CD4-positive, alpha-beta memory T cell (primary cell): ENCODE measurements around the gene GPC6. TPM values are rescaled to one million over a fixed set of nuclear protein-coding genes. Genes with fewer than 3 reads are reported as not detected.

Source experiments
- CTCF ChIA-PET: fragments of 350-600 bp; sonication (Branson Sonifier 250); formaldehyde crosslinking; loops from one replicate; lab custom pipeline; 2021; ENCODE audit warnings: inconsistent platforms; ENCODE audit not compliant: partially characterized antibody; lab: Charles Lee
- POLR2A ChIA-PET: fragments of 350-600 bp; sonication (Branson Sonifier 250); formaldehyde crosslinking; loops from one replicate; lab custom pipeline; 2021; ENCODE audit not compliant: partially characterized antibody; lab: Charles Lee
- DNase-seq, 5 donors: peaks; one replicate each; pipeline versions ENCODE4 v3.0.0 to v3.0.0-alpha.2; 2020 to 2022; ENCODE audit warnings: mixed read lengths in 1 of 5
- H3K27ac ChIP-seq: one replicate; pipeline ENCODE4 v1.7.0; 2013; ENCODE audit warnings: low read depth, low read length
- H3K27me3 ChIP-seq: 2 replicates; pipeline ENCODE4 v1.7.0; 2013; ENCODE audit warnings: mild to moderate bottlenecking, low read length, moderate library complexity; ENCODE audit not compliant: insufficient read depth
- H3K36me3 ChIP-seq: 2 replicates; pipeline ENCODE4 v1.7.0; 2013; ENCODE audit warnings: mild to moderate bottlenecking, low read length, moderate library complexity; ENCODE audit not compliant: insufficient read depth
- H3K4me1 ChIP-seq: 2 replicates; pipeline ENCODE4 v1.7.0; 2013; ENCODE audit warnings: mild to moderate bottlenecking, low read length, moderate library complexity; ENCODE audit not compliant: insufficient read depth
- H3K4me3 ChIP-seq, 2 donors: one replicate each; pipeline ENCODE4 v1.7.0; 2013; ENCODE audit warnings: low read length in 2 of 2, mild to moderate bottlenecking in 1 of 2
- H3K9me3 ChIP-seq, 2 donors: one replicate each; pipeline ENCODE4 v1.7.0; 2013; ENCODE audit warnings: low read length in 2 of 2, control low read depth in 1 of 2; ENCODE audit not compliant: control insufficient read depth in 1 of 2
- H3K27ac Mint-ChIP-seq, 7 donors: one replicate each; pipeline ENCODE4 v1.8.0; 2020 to 2021; ENCODE audit warnings: mixed read lengths in 7 of 7, mild to moderate bottlenecking in 6 of 7, inconsistent platforms in 3 of 7, moderate library complexity in 3 of 7
- H3K27me3 Mint-ChIP-seq, 2 donors: one replicate each; pipeline ENCODE4 v1.8.0; 2020 to 2021; ENCODE audit warnings: mixed read lengths in 2 of 2
- H3K36me3 Mint-ChIP-seq, 2 donors: one replicate each; pipeline ENCODE4 v1.8.0; 2020 to 2021; ENCODE audit warnings: mixed read lengths in 2 of 2, inconsistent platforms in 1 of 2, mild to moderate bottlenecking in 1 of 2
- H3K4me1 Mint-ChIP-seq, 4 donors: one replicate each; pipeline ENCODE4 v1.8.0; 2020 to 2021; ENCODE audit warnings: mixed read lengths in 4 of 4, mild to moderate bottlenecking in 1 of 4
- H3K4me3 Mint-ChIP-seq, 8 donors: one replicate each; pipeline ENCODE4 v1.8.0; 2020 to 2021; ENCODE audit warnings: mixed read lengths in 8 of 8, mild to moderate bottlenecking in 7 of 8, moderate library complexity in 6 of 8, inconsistent platforms in 3 of 8
- H3K9me3 Mint-ChIP-seq, 8 donors: one replicate each; pipeline ENCODE4 v1.8.0; 2020 to 2021; ENCODE audit warnings: mixed read lengths in 8 of 8, mild to moderate bottlenecking in 5 of 8, inconsistent platforms in 3 of 8, moderate library complexity in 1 of 8
- intact Hi-C: fragments of 100-400 bp; cut with micrococcal nuclease; formaldehyde crosslinking; loops from one replicate; pipeline ENCODE4 v1.15.1; 2023
- polyA plus RNA-seq, 2 donors: library from polyadenylated mRNA; unstranded; fragments of 300-500 nt; fragmentation: Illumina TruSeq; gene quantifications; one replicate each; pipeline ENCODE4 v1.2.3, GENCODE V29; 2021
- total RNA-seq, 2 experiments: library from RNA; stranded (reverse); gene quantifications; one replicate each; pipeline ENCODE4 v1.2.3, GENCODE V29; 2021

The GPC6 gene
- total and polyA plus RNA-seq, 4 experiments from 2014 or later: not detected

DNA sequence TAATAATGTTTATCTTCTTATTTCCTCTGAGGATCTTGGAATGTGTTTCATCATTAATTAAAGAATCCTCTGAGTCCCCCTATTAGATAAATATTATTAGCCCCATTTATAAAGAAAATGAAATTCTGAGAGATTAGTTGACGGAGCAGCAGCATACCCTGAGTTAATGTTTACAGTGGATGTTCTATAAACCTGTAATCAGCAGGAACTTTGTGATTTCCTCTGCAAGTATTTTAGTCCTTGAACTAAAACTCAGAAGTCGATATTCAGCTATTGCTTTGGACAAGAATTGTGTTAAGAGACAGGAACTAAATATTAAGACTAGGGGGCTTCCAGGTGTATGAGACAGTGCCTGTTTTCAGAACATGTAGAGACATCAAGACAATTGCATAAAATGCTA lies 1009.5 kb downstream of the GPC6 start:
- peaks cover 0 to 2% (median 0%) of the 10 kb centered on the region in 8 donors for H3K9me3 Mint-ChIP-seq
- intact Hi-C loops: no loop called here
- H3K36me3 ChIP-seq: no peaks in the 10 kb centered on the region
- H3K27ac ChIP-seq: no peak overlapping the region
- peak overlapping the region in 1 of 7 donors; percentile 26 for H3K27ac Mint-ChIP-seq
- peaks cover 19 to 40% (median 32%) of the 10 kb centered on the region in 4 donors for H3K4me1 Mint-ChIP-seq
- peaks cover 23% of the 10 kb centered on the region for H3K4me1 ChIP-seq
- no peak for DNase-seq
- POLR2A ChIA-PET: no interaction called here
- no peak overlapping the region for H3K4me3 ChIP-seq
- H3K4me3 Mint-ChIP-seq: peak overlapping the region in 2 of 8 donors; percentile 17 to 44
- no peaks in the 10 kb centered on the region for H3K27me3 ChIP-seq
- H3K27me3 Mint-ChIP-seq: no peaks in the 10 kb centered on the region
- no peaks in the 10 kb centered on the region for H3K36me3 Mint-ChIP-seq
- CTCF ChIA-PET: no interaction called here
- no peaks in the 10 kb centered on the region for H3K9me3 ChIP-seq

DNA sequence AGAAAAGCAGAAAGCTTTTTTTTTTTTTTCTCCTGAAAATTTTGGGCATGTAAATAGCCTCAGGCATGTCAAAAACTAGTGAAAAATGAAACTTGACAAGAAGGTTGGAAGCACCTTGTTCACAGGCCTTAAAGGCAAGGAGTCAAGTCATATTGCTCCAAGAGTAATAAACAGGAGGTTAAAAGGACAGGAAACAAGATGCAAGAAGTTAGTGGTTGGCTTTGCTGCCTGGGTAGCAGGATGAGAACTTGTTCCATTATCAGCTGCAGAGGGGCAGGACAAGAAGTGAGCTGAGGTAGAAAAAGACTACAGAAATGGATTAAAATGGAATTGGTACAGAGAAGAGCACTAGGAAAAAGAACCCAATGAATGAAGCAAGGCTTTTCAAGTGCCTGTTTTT lies 1010.3 kb downstream of the GPC6 start:
- POLR2A ChIA-PET: no interaction called here

DNA sequence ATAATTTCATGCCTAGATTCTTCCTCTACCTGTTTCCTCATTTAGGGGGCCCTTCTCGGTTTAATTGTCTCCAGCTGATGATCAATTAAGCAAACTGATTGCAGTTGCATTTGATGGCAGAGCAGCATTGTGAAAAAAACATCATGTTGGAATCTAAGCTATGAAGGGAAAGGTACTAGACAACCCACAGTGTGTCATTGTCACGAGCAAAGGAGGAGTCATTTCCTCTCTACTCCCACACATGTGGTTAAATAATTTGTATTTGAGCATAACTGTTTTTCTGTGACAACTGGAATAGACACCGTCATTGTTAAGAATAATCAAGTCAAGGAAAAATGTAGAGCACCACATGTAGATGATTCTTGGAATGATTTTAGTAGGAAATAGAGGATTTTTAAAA lies 1012.5 kb downstream of the GPC6 start:
- peak overlapping the region in 2 of 8 donors; percentile 5 to 45 for H3K4me3 Mint-ChIP-seq
- intact Hi-C loops: no loop called here
- no peak overlapping the region for H3K27ac Mint-ChIP-seq
- H3K36me3 Mint-ChIP-seq: no peaks in the 10 kb centered on the region
- no peaks in the 10 kb centered on the region for H3K9me3 ChIP-seq
- no peak overlapping the region for H3K27ac ChIP-seq
- no peaks in the 10 kb centered on the region for H3K36me3 ChIP-seq
- H3K4me1 ChIP-seq: peaks cover 23% of the 10 kb centered on the region
- peak in 4 of 5 donors; percentile 7 to 18 (median 8) for DNase-seq
- H3K27me3 Mint-ChIP-seq: no peaks in the 10 kb centered on the region
- peaks cover 0 to 2% (median 0%) of the 10 kb centered on the region in 8 donors for H3K9me3 Mint-ChIP-seq
- no peaks in the 10 kb centered on the region for H3K27me3 ChIP-seq
- POLR2A ChIA-PET: interaction anchor here (1.2 kb wide), 1 partner anchor 85 kb away, joined by 3 read pairs; no protein-coding TSS in a partner anchor
- peaks cover 19 to 40% (median 32%) of the 10 kb centered on the region in 4 donors for H3K4me1 Mint-ChIP-seq
- CTCF ChIA-PET: interaction anchor here (1.3 to 2.0 kb wide), 2 partner anchors 15 to 106 kb away, joined by 3 to 5 read pairs; no protein-coding TSS in a partner anchor
- no peak overlapping the region for H3K4me3 ChIP-seq

More for the DNA sequence above, 1010.3 kb downstream of the GPC6 start:
- H3K27ac Mint-ChIP-seq: peak overlapping the region in 1 of 7 donors; percentile 6
- no peaks in the 10 kb centered on the region for H3K9me3 ChIP-seq
- H3K4me3 Mint-ChIP-seq: peak overlapping the region in 2 of 8 donors; percentile 49 to 51
- H3K4me3 ChIP-seq: no peak overlapping the region
- H3K4me1 Mint-ChIP-seq: peaks cover 19 to 40% (median 32%) of the 10 kb centered on the region in 4 donors
- intact Hi-C loops: no loop called here
- peaks cover 23% of the 10 kb centered on the region for H3K4me1 ChIP-seq
- H3K27ac ChIP-seq: no peak overlapping the region
- peaks cover 0 to 2% (median 0%) of the 10 kb centered on the region in 8 donors for H3K9me3 Mint-ChIP-seq
- no peaks in the 10 kb centered on the region for H3K27me3 ChIP-seq
- H3K27me3 Mint-ChIP-seq: no peaks in the 10 kb centered on the region
- H3K36me3 Mint-ChIP-seq: no peaks in the 10 kb centered on the region
- DNase-seq: peak in 1 of 5 donors; percentile 1
- CTCF ChIA-PET: no interaction called here
- H3K36me3 ChIP-seq: no peaks in the 10 kb centered on the region

DNA sequence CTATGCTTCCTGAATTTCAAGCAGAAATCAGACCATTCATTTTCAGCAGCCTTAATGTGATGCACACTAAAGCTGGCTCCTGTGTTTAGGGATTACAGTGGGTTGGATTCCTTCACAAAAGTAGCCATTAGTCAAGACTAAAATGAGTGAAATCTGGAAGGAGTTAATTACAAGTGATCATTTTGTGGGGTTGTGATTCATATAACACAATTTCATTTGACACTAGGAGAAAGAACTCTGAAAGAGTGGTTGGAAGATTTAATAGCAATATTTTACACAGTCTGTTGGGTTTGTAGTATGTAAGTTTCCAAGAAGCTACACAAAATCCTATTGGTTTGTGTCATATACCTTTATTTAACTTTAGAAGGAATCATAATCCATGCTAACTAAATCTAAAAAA lies 1015.9 kb downstream of the GPC6 start:
- Histone ChIP-seq H3K9me3 (no peaks in the 10 kb centered on the region), H3K27ac (no peak overlapping the region), H3K4me1 (peaks cover 12% of the 10 kb centered on the region), H3K27me3 (no peaks in the 10 kb centered on the region), H3K4me3 (no peak overlapping the region), H3K36me3 (no peaks in the 10 kb centered on the region)
- Mint-ChIP-seq H3K36me3 (no peaks in the 10 kb centered on the region), H3K9me3 (peaks cover 0 to 12% (median 4%) of the 10 kb centered on the region in 8 donors), H3K27ac (no peak overlapping the region), H3K4me1 (peaks cover 13 to 25% (median 18%) of the 10 kb centered on the region in 4 donors), H3K4me3 (no peak overlapping the region), H3K27me3 (peaks cover 0 to 3% of the 10 kb centered on the region in 2 donors)
- no peak for DNase-seq
- intact Hi-C loops: no loop called here
- ChIA-PET CTCF (interaction anchor here (0.8 to 1.0 kb wide), 2 partner anchors 30 to 67 kb away, joined by 3 read pairs; no protein-coding TSS in a partner anchor), POLR2A (no interaction called here)

DNA sequence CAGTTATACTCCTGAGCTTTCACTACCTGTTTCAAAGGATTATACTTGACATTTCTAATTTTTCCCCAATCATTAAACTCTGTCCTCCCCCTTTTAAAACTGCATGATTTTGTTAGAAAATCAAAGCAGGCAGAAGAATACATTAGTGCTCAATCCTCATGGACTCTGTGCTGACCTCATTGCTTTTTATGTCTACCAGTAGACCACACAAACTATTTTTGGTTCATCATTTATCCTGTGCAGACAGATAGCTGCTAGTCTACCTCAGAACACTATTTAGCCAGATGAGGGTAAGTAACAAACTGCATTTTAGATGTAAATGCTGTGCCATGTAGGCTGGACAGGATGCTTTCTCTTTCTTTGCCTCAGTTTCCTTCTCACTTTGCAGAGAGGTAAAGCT lies 1016.9 kb downstream of the GPC6 start:
- Mint-ChIP-seq H3K27ac (no peak overlapping the region), H3K4me3 (no peak overlapping the region), H3K4me1 (peaks cover 8 to 15% (median 11%) of the 10 kb centered on the region in 4 donors), H3K9me3 (peaks cover 0 to 12% (median 4%) of the 10 kb centered on the region in 8 donors), H3K36me3 (no peaks in the 10 kb centered on the region), H3K27me3 (peaks cover 1 to 7% of the 10 kb centered on the region in 2 donors)
- H3K36me3 ChIP-seq: no peaks in the 10 kb centered on the region
- no peaks in the 10 kb centered on the region for H3K9me3 ChIP-seq
- H3K4me3 ChIP-seq: no peak overlapping the region
- peaks cover 10% of the 10 kb centered on the region for H3K4me1 ChIP-seq
- CTCF ChIA-PET: interaction anchor here (1.0 kb wide), 1 partner anchor 66 kb away, joined by 3 read pairs; no protein-coding TSS in a partner anchor
- H3K27ac ChIP-seq: no peak overlapping the region
- no peaks in the 10 kb centered on the region for H3K27me3 ChIP-seq
- intact Hi-C loops: no loop called here
- no peak for DNase-seq
- POLR2A ChIA-PET: no interaction called here

DNA sequence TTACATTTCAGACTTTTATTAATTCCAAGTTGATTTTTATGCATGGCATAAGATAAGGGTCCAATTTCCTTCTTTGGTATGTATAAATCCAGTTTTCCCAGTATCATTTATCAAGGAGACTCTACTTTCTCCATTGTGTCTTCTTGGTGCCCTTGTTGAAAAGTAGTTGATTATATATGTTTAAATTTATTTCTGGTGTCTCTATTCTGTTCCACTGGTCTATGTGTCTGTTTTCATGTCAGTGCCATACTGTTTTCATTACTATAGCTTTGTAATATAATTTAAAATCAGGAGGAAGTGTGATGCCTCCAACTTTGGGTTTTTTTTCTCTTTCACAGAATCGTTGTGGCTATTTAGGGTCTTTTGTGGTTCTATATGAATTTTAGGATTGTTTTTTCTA lies 1019.9 kb downstream of the GPC6 start:
- no peaks in the 10 kb centered on the region for H3K4me1 Mint-ChIP-seq
- Histone ChIP-seq H3K4me3 (no peak overlapping the region), H3K36me3 (no peaks in the 10 kb centered on the region), H3K4me1 (no peaks in the 10 kb centered on the region), H3K27ac (no peak overlapping the region), H3K27me3 (no peaks in the 10 kb centered on the region), H3K9me3 (no peaks in the 10 kb centered on the region)
- DNase-seq: no peak
- intact Hi-C loops: no loop called here
- H3K27me3 Mint-ChIP-seq: peaks cover 5 to 8% of the 10 kb centered on the region in 2 donors
- H3K36me3 Mint-ChIP-seq: no peaks in the 10 kb centered on the region
- POLR2A ChIA-PET: no interaction called here
- CTCF ChIA-PET: no interaction called here
- H3K9me3 Mint-ChIP-seq: peaks cover 0 to 12% (median 4%) of the 10 kb centered on the region in 8 donors
- no peak overlapping the region for H3K4me3 Mint-ChIP-seq
- H3K27ac Mint-ChIP-seq: no peak overlapping the region

DNA sequence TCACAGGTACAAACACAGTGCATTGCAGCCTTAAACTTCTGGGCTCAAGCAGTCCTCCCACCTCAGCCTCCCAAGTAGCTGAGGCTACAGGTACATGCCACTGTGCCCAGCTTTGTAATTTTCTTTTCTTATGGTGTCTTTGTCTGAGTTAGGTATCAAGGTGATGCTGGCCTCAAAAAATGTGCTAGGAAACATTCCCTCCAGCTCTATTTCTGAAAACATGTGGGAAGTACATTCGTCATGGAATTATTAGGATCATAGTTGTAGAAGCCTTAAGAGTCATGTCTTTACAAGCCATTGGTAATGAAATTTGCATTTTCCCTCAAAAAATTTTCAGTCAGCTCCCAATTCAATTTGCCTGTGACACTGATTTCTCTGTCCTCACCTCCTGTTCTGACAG lies 1021.3 kb downstream of the GPC6 start:
- no peaks in the 10 kb centered on the region for H3K4me1 Mint-ChIP-seq
- intact Hi-C loops: no loop called here
- no peak overlapping the region for H3K4me3 Mint-ChIP-seq
- Histone ChIP-seq H3K36me3 (no peaks in the 10 kb centered on the region), H3K27me3 (no peaks in the 10 kb centered on the region), H3K4me1 (no peaks in the 10 kb centered on the region), H3K27ac (no peak overlapping the region), H3K4me3 (no peak overlapping the region), H3K9me3 (no peaks in the 10 kb centered on the region)
- no peak for DNase-seq
- H3K36me3 Mint-ChIP-seq: no peaks in the 10 kb centered on the region
- peaks cover 5 to 8% of the 10 kb centered on the region in 2 donors for H3K27me3 Mint-ChIP-seq
- ChIA-PET CTCF (no interaction called here), POLR2A (no interaction called here)
- no peak overlapping the region for H3K27ac Mint-ChIP-seq
- peaks cover 0 to 12% (median 4%) of the 10 kb centered on the region in 8 donors for H3K9me3 Mint-ChIP-seq
